Astrocyte (in vitro differentiated cells and primary cell): ENCODE data around the gene CD163L1. TPM values are rescaled to one million over a fixed set of nuclear protein-coding genes. Genes with fewer than 3 reads are reported as not detected.

Experiments used
- DNase-seq: peaks from one replicate; pipeline ENCODE4 v3.0.0-alpha.2; 2010; ENCODE audit warnings: low read depth
- FAIRE-seq: peaks from 2 replicates; lab custom pipeline; 2011; peaks lifted over from hg19 to GRCh38; lab: Jason Lieb, UNC
- H2AFZ ChIP-seq: 2 replicates; pipeline ENCODE4 v1.6.0; 2012; ENCODE audit warnings: low read depth, low read length, inconsistent platforms
- H3K27ac ChIP-seq: 2 replicates; pipeline ENCODE4 v1.5.1; 2011; ENCODE audit warnings: low read depth, low read length, inconsistent platforms
- H3K27me3 ChIP-seq: 2 replicates; pipeline ENCODE4 v1.6.0; 2011; ENCODE audit warnings: low read length, inconsistent platforms; ENCODE audit not compliant: insufficient read depth
- H3K36me3 ChIP-seq: 2 replicates; pipeline ENCODE4 v1.5.1; 2011; ENCODE audit warnings: low read length, inconsistent platforms; ENCODE audit not compliant: insufficient read depth
- H3K4me1 ChIP-seq: 2 replicates; pipeline ENCODE4 v1.5.1; 2011; ENCODE audit warnings: low read length, inconsistent platforms; ENCODE audit not compliant: insufficient read depth
- H3K4me2 ChIP-seq: 2 replicates; pipeline ENCODE4 v1.6.0; 2012; ENCODE audit warnings: low read length, inconsistent platforms
- H3K4me3 ChIP-seq: 2 replicates; pipeline ENCODE4 v1.5.1; 2011; ENCODE audit warnings: low read depth, mild to moderate bottlenecking, low read length, inconsistent platforms; ENCODE audit not compliant: insufficient read depth
- H3K79me2 ChIP-seq: 2 replicates; pipeline ENCODE4 v1.6.0; 2012; ENCODE audit warnings: mild to moderate bottlenecking, low read length, inconsistent platforms; ENCODE audit not compliant: insufficient read depth
- H3K9ac ChIP-seq: 2 replicates; pipeline ENCODE4 v1.6.0; 2012; ENCODE audit warnings: mild to moderate bottlenecking, low read length, inconsistent platforms
- H3K9me3 ChIP-seq: 2 replicates; pipeline ENCODE4 v1.5.1; 2012; ENCODE audit warnings: low read depth, mild to moderate bottlenecking, low read length, inconsistent platforms; ENCODE audit not compliant: insufficient read depth
- H4K20me1 ChIP-seq: 2 replicates; pipeline ENCODE4 v1.6.0; 2012; ENCODE audit warnings: low read length, inconsistent platforms; ENCODE audit not compliant: insufficient read depth
- H3K27ac Mint-ChIP-seq: one replicate; pipeline ENCODE4 v1.8.0; 2021; ENCODE audit warnings: mild to moderate bottlenecking, mixed read lengths; ENCODE audit not compliant: unreplicated experiment
- H3K27me3 Mint-ChIP-seq: one replicate; pipeline ENCODE4 v1.8.0; 2021; ENCODE audit warnings: low read depth, mixed read lengths; ENCODE audit not compliant: unreplicated experiment
- H3K36me3 Mint-ChIP-seq: one replicate; pipeline ENCODE4 v1.8.0; 2021; ENCODE audit warnings: low read depth, mixed read lengths; ENCODE audit not compliant: unreplicated experiment
- H3K4me1 Mint-ChIP-seq: one replicate; pipeline ENCODE4 v1.8.0; 2021; ENCODE audit warnings: low read depth, mixed read lengths; ENCODE audit not compliant: unreplicated experiment
- H3K4me3 Mint-ChIP-seq: one replicate; pipeline ENCODE4 v1.8.0; 2021; ENCODE audit warnings: mild to moderate bottlenecking, moderate library complexity, mixed read lengths; ENCODE audit not compliant: unreplicated experiment
- H3K9me3 Mint-ChIP-seq: one replicate; pipeline ENCODE4 v1.8.0; 2021; ENCODE audit warnings: mild to moderate bottlenecking, mixed read lengths; ENCODE audit not compliant: unreplicated experiment
- EZH2 ChIP-seq: IDR thresholded peaks from 2 replicates; pipeline ENCODE4 v1.6.1; 2012; ENCODE audit warnings: mild to moderate bottlenecking, low read length, inconsistent platforms; ENCODE audit not compliant: insufficient read depth
- total RNA-seq: library from RNA; stranded (reverse); gene quantifications from 2 replicates; pipeline ENCODE4 v1.2.1, GENCODE V29; 2021
- TF ChIP-seq, protein P1 (sequence below): IDR thresholded peaks from 2 replicates; pipeline ENCODE4 v1.5.1; 2011; ENCODE audit warnings: low read depth, mild to moderate bottlenecking, inconsistent platforms, low read length, moderate library complexity; ENCODE audit not compliant: insufficient read depth

Gene CD163L1
- total RNA-seq, 1 donor from 2014 or later, result 1.3 TPM

DNA sequence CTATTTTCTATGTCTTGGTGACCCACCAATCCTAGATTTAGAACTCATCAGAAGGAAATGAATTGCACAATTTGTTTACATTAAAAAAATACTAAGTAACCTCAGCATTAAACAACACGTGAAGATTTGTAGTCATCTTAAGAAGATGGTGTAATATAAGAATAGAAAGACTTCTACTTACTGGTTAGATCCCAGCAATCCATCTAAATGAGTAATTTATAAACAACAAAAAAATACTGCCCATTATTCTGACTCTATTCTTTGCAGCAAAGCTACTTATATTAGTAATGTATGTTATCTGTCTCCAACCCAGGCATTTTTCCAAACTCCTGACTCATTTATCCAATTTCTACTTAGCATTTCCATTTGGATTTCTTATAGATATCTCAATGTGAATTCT, 67.8 kb downstream of the CD163L1 start:
- FAIRE-seq, result no peak
- Histone ChIP-seq H3K9ac (no peak overlapping the region), H3K27ac (no peak overlapping the region), H4K20me1 (no peaks in the 10 kb centered on the region), H3K4me2 (no peak overlapping the region), H3K79me2 (no peaks in the 10 kb centered on the region), H3K4me1 (no peaks in the 10 kb centered on the region), H3K9me3 (no peaks in the 10 kb centered on the region), H3K4me3 (no peak overlapping the region), H3K36me3 (peaks cover 2% of the 10 kb centered on the region), H2AFZ (no peak overlapping the region), H3K27me3 (no peaks in the 10 kb centered on the region)
- TF ChIP-seq, protein P1, sequence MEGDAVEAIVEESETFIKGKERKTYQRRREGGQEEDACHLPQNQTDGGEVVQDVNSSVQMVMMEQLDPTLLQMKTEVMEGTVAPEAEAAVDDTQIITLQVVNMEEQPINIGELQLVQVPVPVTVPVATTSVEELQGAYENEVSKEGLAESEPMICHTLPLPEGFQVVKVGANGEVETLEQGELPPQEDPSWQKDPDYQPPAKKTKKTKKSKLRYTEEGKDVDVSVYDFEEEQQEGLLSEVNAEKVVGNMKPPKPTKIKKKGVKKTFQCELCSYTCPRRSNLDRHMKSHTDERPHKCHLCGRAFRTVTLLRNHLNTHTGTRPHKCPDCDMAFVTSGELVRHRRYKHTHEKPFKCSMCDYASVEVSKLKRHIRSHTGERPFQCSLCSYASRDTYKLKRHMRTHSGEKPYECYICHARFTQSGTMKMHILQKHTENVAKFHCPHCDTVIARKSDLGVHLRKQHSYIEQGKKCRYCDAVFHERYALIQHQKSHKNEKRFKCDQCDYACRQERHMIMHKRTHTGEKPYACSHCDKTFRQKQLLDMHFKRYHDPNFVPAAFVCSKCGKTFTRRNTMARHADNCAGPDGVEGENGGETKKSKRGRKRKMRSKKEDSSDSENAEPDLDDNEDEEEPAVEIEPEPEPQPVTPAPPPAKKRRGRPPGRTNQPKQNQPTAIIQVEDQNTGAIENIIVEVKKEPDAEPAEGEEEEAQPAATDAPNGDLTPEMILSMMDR, result no peak
- no peak for TF ChIP-seq EZH2
- H3K27me3 Mint-ChIP-seq, result no peaks in the 10 kb centered on the region
- H3K4me1 Mint-ChIP-seq, result no peaks in the 10 kb centered on the region
- H3K27ac Mint-ChIP-seq, result no peak overlapping the region
- DNase-seq, result no peak
- H3K4me3 Mint-ChIP-seq, result no peak overlapping the region
- H3K9me3 Mint-ChIP-seq, result no peaks in the 10 kb centered on the region
- no peaks in the 10 kb centered on the region for H3K36me3 Mint-ChIP-seq

DNA sequence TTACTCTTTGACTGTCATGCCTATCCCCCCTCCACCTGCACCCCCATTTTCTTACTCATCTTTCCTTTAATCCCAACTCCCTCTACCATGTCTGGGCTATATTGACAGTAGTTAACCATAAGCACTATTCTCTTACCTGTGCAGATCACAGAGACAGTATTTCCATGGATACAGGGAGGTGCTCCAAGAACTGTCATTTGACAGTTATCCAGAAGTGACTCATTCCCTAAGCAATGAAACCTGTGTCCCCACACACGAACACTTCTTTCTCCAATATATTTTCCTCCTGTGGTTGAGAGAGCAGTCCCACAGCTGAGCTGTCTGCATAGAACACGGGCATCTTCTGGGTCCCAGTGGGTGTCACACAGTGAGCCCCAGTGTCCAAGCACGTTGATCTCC, 68.8 kb downstream of the CD163L1 start:
- peaks cover 2% of the 10 kb centered on the region for H3K36me3 ChIP-seq
- no peaks in the 10 kb centered on the region for H3K4me1 Mint-ChIP-seq
- no peak overlapping the region for H3K4me3 ChIP-seq
- H3K4me1 ChIP-seq, result no peaks in the 10 kb centered on the region
- FAIRE-seq (no peak), DNase-seq (no peak)
- no peak overlapping the region for H2AFZ ChIP-seq
- no peaks in the 10 kb centered on the region for H3K79me2 ChIP-seq
- no peak overlapping the region for H3K4me3 Mint-ChIP-seq
- no peak overlapping the region for H3K4me2 ChIP-seq
- H3K27me3 Mint-ChIP-seq, result no peaks in the 10 kb centered on the region
- no peaks in the 10 kb centered on the region for H4K20me1 ChIP-seq
- H3K9me3 ChIP-seq, result no peaks in the 10 kb centered on the region
- H3K9me3 Mint-ChIP-seq, result no peaks in the 10 kb centered on the region
- no peaks in the 10 kb centered on the region for H3K27me3 ChIP-seq
- H3K27ac Mint-ChIP-seq, result no peak overlapping the region
- TF ChIP-seq, protein P1, result no peak
- no peak for TF ChIP-seq EZH2
- H3K9ac ChIP-seq, result no peak overlapping the region
- H3K36me3 Mint-ChIP-seq, result no peaks in the 10 kb centered on the region
- H3K27ac ChIP-seq, result no peak overlapping the region

DNA sequence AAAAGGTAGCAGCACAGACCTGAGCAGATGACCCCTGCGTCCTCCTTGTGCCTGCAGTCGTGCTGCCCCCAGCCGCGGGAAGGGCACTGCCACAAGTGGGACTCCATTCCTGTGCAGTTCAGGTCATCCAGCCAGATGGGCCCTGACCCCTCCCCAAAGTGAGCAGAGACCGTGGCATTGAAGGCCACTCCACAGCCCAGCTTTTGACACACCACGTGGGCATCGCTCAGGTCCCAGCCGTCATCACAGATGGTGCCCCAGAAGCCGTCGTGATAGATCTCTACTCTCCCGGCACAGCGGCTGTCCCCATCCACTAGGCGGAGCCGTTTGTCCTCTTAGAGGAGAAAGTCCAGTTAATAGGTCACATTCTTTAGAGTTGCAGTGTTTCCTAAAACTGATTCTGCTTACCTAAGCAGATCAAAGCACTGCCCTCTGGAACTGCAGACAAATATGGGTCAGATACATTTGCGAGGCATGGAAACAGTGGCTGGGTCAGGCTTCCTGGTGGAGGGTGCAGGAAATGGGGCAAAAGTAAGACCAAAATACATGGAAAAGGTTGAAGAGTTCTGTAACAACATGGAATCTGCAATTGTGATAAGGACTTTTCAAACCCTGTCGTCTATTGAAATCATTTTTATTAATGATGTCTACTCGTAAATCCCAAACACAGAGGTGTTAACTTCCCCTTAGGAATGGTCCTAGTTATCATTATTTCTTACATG, 69.4 kb downstream of the CD163L1 start:
- Histone ChIP-seq H4K20me1 (no peaks in the 10 kb centered on the region), H3K27ac (no peak overlapping the region), H3K36me3 (peaks cover 2% of the 10 kb centered on the region), H3K79me2 (no peaks in the 10 kb centered on the region), H3K4me3 (no peak overlapping the region), H3K27me3 (no peaks in the 10 kb centered on the region), H3K9me3 (no peaks in the 10 kb centered on the region), H2AFZ (no peak overlapping the region), H3K9ac (no peak overlapping the region), H3K4me2 (no peak overlapping the region), H3K4me1 (no peaks in the 10 kb centered on the region)
- no peaks in the 10 kb centered on the region for H3K4me1 Mint-ChIP-seq
- H3K27me3 Mint-ChIP-seq, result no peaks in the 10 kb centered on the region
- FAIRE-seq (no peak), DNase-seq (no peak)
- no peak overlapping the region for H3K4me3 Mint-ChIP-seq
- H3K27ac Mint-ChIP-seq, result no peak overlapping the region
- TF ChIP-seq EZH2, result no peak
- TF ChIP-seq, protein P1, result no peak
- no peaks in the 10 kb centered on the region for H3K9me3 Mint-ChIP-seq
- H3K36me3 Mint-ChIP-seq, result no peaks in the 10 kb centered on the region
